PC-3 (cell line): ENCODE data around the gene GPHA2. TPM values are rescaled to one million over a fixed set of nuclear protein-coding genes. Genes with fewer than 3 reads are reported as not detected.

ENCODE experiments used
- ATAC-seq: fragments of 200-7000 bp; cut with Tn5 transposase; 2 replicates; pipeline ENCODE4 v1.9.1; 2020; ENCODE audit warnings: mild to moderate bottlenecking, moderate library complexity
- BruUV-seq: library from RNA; stranded (reverse); fragments of 400-500 nt; replicated peaks from 2 replicates; lab custom pipeline; 2021; lab: Mats Ljungman, UMichigan
- CTCF ChIA-PET: fragments of 300-600 bp; sonication (Branson Sonifier 250); formaldehyde crosslinking; loops from one replicate; lab custom pipeline; 2022; ENCODE audit warnings: antibody characterized with exemption; lab: Charles Lee
- POLR2A ChIA-PET: fragments of 300-600 bp; sonication (Branson Sonifier 250); formaldehyde crosslinking; loops from one replicate; lab custom pipeline; 2022; ENCODE audit warnings: antibody characterized with exemption; ENCODE audit not compliant: unreplicated experiment; lab: Charles Lee
- DNase-seq: peaks from one replicate; pipeline ENCODE4 v3.0.0-alpha.2; 2015
- H2AFZ ChIP-seq: fragments of 300-600 bp; sonication (generic); 2 replicates; pipeline ENCODE4 v1.6.0; 2016; ENCODE audit warnings: antibody characterized with exemption, low read length
- H3F3A ChIP-seq: fragments of 300-600 bp; sonication (generic); one replicate; pipeline ENCODE4 v1.6.0; 2017; ENCODE audit warnings: antibody characterized with exemption, low read length, control low read depth, mild to moderate bottlenecking; ENCODE audit not compliant: unreplicated experiment
- H3K27ac ChIP-seq: fragments of 300-600 bp; sonication (generic); 2 replicates; pipeline ENCODE4 v1.5.1; 2016; ENCODE audit warnings: mild to moderate bottlenecking, low read length
- H3K27me3 ChIP-seq: fragments of 300-600 bp; sonication (generic); 2 replicates; pipeline ENCODE4 v1.6.1; 2016; ENCODE audit warnings: low read length, mixed read lengths
- H3K36me3 ChIP-seq: fragments of 300-600 bp; sonication (generic); 2 replicates; pipeline ENCODE4 v1.6.1; 2016; ENCODE audit warnings: low read depth, mixed run types, low read length, mixed read lengths
- H3K4me1 ChIP-seq: fragments of 300-600 bp; sonication (generic); 2 replicates; pipeline ENCODE4 v1.5.1; 2016; ENCODE audit warnings: low read length; ENCODE audit not compliant: insufficient read depth
- H3K4me2 ChIP-seq: fragments of 300-600 bp; sonication (generic); 2 replicates; pipeline ENCODE4 v1.6.0; 2016; ENCODE audit warnings: low read length
- H3K4me3 ChIP-seq: fragments of 300-600 bp; sonication (generic); 2 replicates; pipeline ENCODE4 v1.5.1; 2016; ENCODE audit warnings: mild to moderate bottlenecking, low read length, mixed read lengths
- H3K79me2 ChIP-seq: fragments of 300-600 bp; sonication (generic); 2 replicates; pipeline ENCODE4 v1.6.1; 2017; ENCODE audit warnings: low read length, mixed read lengths
- H3K9ac ChIP-seq: fragments of 300-600 bp; sonication (generic); 2 replicates; pipeline ENCODE4 v1.6.0; 2016; ENCODE audit warnings: mild to moderate bottlenecking, low read length
- H3K9me2 ChIP-seq: fragments of 300-600 bp; sonication (generic); replicated peaks from 2 replicates; pipeline ENCODE4 v1.6.1; 2016; ENCODE audit warnings: mixed run types, low read length, mixed read lengths
- H3K9me3 ChIP-seq: fragments of 300-600 bp; sonication (generic); 2 replicates; pipeline ENCODE4 v1.6.1; 2016; ENCODE audit warnings: low read length, mixed read lengths
- H4K20me1 ChIP-seq: fragments of 300-600 bp; sonication (generic); 2 replicates; pipeline ENCODE4 v1.6.1; 2016; ENCODE audit warnings: low read length, mixed read lengths
- CTCF ChIP-seq: fragments of 300-600 bp; sonication (generic); conservative IDR thresholded peaks from 2 replicates; pipeline ENCODE4 v1.5.1; 2017; ENCODE audit warnings: antibody characterized with exemption, low read depth, mild to moderate bottlenecking, low read length
- EZH2 ChIP-seq: fragments of 300-600 bp; sonication (generic); IDR thresholded peaks from one replicate; pipeline ENCODE4 v1.6.1; 2017; ENCODE audit warnings: antibody characterized with exemption, mild to moderate bottlenecking, low read length; ENCODE audit not compliant: unreplicated experiment
- EZH2phosphoT487 ChIP-seq: fragments of 300-600 bp; sonication (generic); IDR thresholded peaks from 2 replicates; pipeline ENCODE4 v1.6.1; 2018; ENCODE audit warnings: mild to moderate bottlenecking, antibody characterized with exemption, low read length, borderline replicate concordance
- intact Hi-C: fragments of 100-400 bp; cut with micrococcal nuclease; formaldehyde crosslinking; loops from 2 replicates; pipeline ENCODE4 v1.9.0; 2023
- total RNA-seq: library from RNA; depleted of rRNA; stranded (reverse); fragments of >200 nt; gene quantifications from 2 replicates; pipeline ENCODE4 v1.2.3, GENCODE V29; 2014

GPHA2 gene
- total RNA-seq, 1 experiment from 2014 or later: not detected

- no peak overlapping the region for H3K9ac ChIP-seq
- H3K4me2 ChIP-seq: peak overlapping the region; percentile 32
- no peaks in the 10 kb centered on the region for H3K79me2 ChIP-seq
- ATAC-seq: peak; percentile 83
- H2AFZ ChIP-seq: no peak overlapping the region
- no peak for TF ChIP-seq CTCF
- TF ChIP-seq EZH2phosphoT487: no peak
- TF ChIP-seq EZH2: no peak
- peaks cover 9% of the 10 kb centered on the region for H3F3A ChIP-seq
- no peak overlapping the region for H3K4me3 ChIP-seq
- POLR2A ChIA-PET: no interaction called here
- TSS peak; percentile 24 for BruUV-seq
- H3K9me2 ChIP-seq: no peaks in the 10 kb centered on the region
- intact Hi-C loops: loop anchor here (5.0 kb wide), 1 partner anchor 53 kb away; the partner anchor contains the start of gene ATG2A
- H3K36me3 ChIP-seq: no peaks in the 10 kb centered on the region
- peaks cover 24% of the 10 kb centered on the region for H3K4me1 ChIP-seq
- peak overlapping the region; percentile 44 for H3K27ac ChIP-seq
- peak; percentile 95 for DNase-seq
- no peaks in the 10 kb centered on the region for H3K9me3 ChIP-seq
- CTCF ChIA-PET: no interaction called here
- no peaks in the 10 kb centered on the region for H3K27me3 ChIP-seq
- no peaks in the 10 kb centered on the region for H4K20me1 ChIP-seq
Measured at GRCh38 chr11:64970731-64971151, 35.0 kb upstream of the GPHA2 start.

GRCh38 chr11:64969209-64969608, 33.5 kb upstream of the GPHA2 start:
- peak; percentile 91 for DNase-seq
- Histone ChIP-seq H4K20me1 (no peaks in the 10 kb centered on the region), H3K27ac (peak overlapping the region; percentile 65), H3F3A (peaks cover 9% of the 10 kb centered on the region), H3K9me3 (no peaks in the 10 kb centered on the region), H3K36me3 (no peaks in the 10 kb centered on the region), H3K27me3 (no peaks in the 10 kb centered on the region), H3K9me2 (no peaks in the 10 kb centered on the region), H3K9ac (no peak overlapping the region), H3K4me3 (no peak overlapping the region), H3K79me2 (no peaks in the 10 kb centered on the region), H2AFZ (peak overlapping the region; percentile 16; the same call in 1 of the 2 replicates), H3K4me2 (peak overlapping the region; percentile 37), H3K4me1 (peaks cover 24% of the 10 kb centered on the region)
- peak; percentile 83 for ATAC-seq
- no TSS peak for BruUV-seq
- intact Hi-C loops: loop anchor here (2.0 kb wide), 1 partner anchor 38 kb away; no protein-coding TSS in a partner anchor
- ChIA-PET POLR2A (interaction anchor here (0.6 kb wide), 2 partner anchors 28 to 153 kb away, joined by 5 to 18 read pairs; partner anchors contain the start of genes BATF2, FAU and MRPL49), CTCF (interaction anchor here (0.6 kb wide), 2 partner anchors 41 to 43 kb away, joined by 3 read pairs; no protein-coding TSS in a partner anchor)
- TF ChIP-seq EZH2phosphoT487 (no peak), CTCF (no peak), EZH2 (no peak)

GRCh38 chr11:64967375-64967774, 31.7 kb upstream of the GPHA2 start:
- Histone ChIP-seq H3K4me3 (no peak overlapping the region), H3K9me3 (no peaks in the 10 kb centered on the region), H3K4me1 (peaks cover 24% of the 10 kb centered on the region), H3K27me3 (no peaks in the 10 kb centered on the region), H3K9ac (no peak overlapping the region), H3K27ac (no peak overlapping the region), H3F3A (peaks cover 9% of the 10 kb centered on the region), H3K4me2 (no peak overlapping the region), H3K9me2 (no peaks in the 10 kb centered on the region), H3K36me3 (no peaks in the 10 kb centered on the region), H3K79me2 (no peaks in the 10 kb centered on the region), H2AFZ (no peak overlapping the region), H4K20me1 (no peaks in the 10 kb centered on the region)
- TF ChIP-seq EZH2 (no peak), CTCF (no peak), EZH2phosphoT487 (no peak)
- CTCF ChIA-PET: no interaction called here
- ATAC-seq (no peak), DNase-seq (no peak)
- intact Hi-C loops: no loop called here
- BruUV-seq: no TSS peak
- POLR2A ChIA-PET: no interaction called here
